ENCODE results near the gene RHBDD3. TPM values are rescaled to one million over a fixed set of nuclear protein-coding genes. Genes with fewer than 3 reads are reported as not detected.

The RHBDD3 gene
- total and polyA plus RNA-seq, 9 of the 15 experiments (the other 6 are each of a cell fraction or from before 2014, with no cell fraction given): 0.32 to 35.6 (median 14.0) TPM

- no peak for TF ChIP-seq RFX1 (IDR thresholded peaks at IDR 0.05)
- no peak for TF ChIP-seq SRSF9 (IDR thresholded peaks at IDR 0.05; ENCODE audit: borderline replicate concordance, low read depth, low read length)
- no peak for TF ChIP-seq ZEB2 (IDR thresholded peaks at IDR 0.05)
These were observed at the start of gene RHBDD3, which contains the start of gene EWSR1 (continued) for GRCh38 chr22:29267858-29268510.

DNA sequence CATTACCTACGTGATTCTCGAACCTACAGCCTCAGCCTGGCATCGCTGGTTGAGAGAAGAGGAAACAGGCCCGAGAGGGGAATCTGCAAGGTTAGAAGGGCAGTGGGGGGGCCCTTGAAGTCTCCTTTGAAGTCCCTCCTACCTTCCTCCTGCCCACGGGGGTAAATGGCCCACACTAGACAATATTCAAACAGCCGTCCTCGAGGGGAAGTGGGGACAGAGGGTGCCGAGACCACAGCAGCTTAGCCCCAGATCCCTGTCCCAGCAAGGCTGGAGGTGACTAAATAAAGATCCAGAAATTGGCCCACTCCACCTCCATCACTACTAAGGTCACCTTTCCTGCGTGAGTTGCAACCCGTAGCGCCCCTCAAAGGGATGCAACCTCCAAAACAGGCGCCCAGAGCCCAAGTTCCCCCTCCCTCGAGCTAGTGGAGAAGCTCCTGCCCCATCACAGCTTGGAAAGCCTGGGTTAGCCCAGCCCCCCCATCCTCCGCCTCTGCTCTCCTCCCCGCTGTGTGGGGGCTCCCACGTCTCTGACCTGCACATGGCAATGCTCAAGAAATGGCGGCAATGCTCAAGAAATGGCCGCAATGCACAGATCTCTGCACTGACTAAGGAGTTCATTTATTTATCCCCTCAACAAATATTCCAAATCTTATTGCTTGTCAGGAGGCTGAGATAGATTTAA, 48.5 kb upstream of the RHBDD3 start:
- H3K9me1 ChIP-seq (ENCODE audit: control insufficient read depth, insufficient read depth, low read length): no peaks in the 10 kb centered on the region
- peaks cover 0 to 38% of the 10 kb centered on the region in 2 experiments; a peak in 2 of 5 replicates for H3K4me1 ChIP-seq (replicated peaks in 1 of 2; ENCODE audit: control insufficient read depth in 2 of 2, insufficient read depth in 2 of 2, low read length in 2 of 2)
- H3K27ac ChIP-seq (ENCODE audit: extremely low read depth, low read depth, low read length): no peak overlapping the region
- H3K27me3 ChIP-seq (ENCODE audit: control insufficient read depth in 2 of 2, insufficient read depth in 2 of 2, low read length in 2 of 2): no peaks in the 10 kb centered on the region
- DNase-seq (ENCODE audit: extremely low read depth in 1 of 4, low spot score in 3 of 4): no peak
- H3K4me3 ChIP-seq: no peak overlapping the region
- no peak overlapping the region for H2AFZ ChIP-seq (ENCODE audit: low read depth, low read length)
- no peak for ATAC-seq
- in situ Hi-C loops (cut with MboI): no loop called here
- H3K36me3 ChIP-seq (ENCODE audit: control insufficient read depth, insufficient read depth, low read length): 0 out of 3 replicates have a peak, but pooled peaks cover 2% of the 10 kb centered on the region
- H3K79me2 ChIP-seq (ENCODE audit: control insufficient read depth, insufficient read depth, low read length): no peaks in the 10 kb centered on the region
- ChIA-PET POLR2A (no interaction called here), CTCF (ENCODE audit: low intra/inter-chr PET ratio) (interaction anchor here (0.6 kb wide), 1 partner anchor 58 kb away, joined by 3 read pairs; no protein-coding TSS in a partner anchor)
- H3K9me3 ChIP-seq (replicated peaks; ENCODE audit: control insufficient read depth, insufficient read depth, low read depth, low read length): no peaks in the 10 kb centered on the region
- FAIRE-seq: no peak
- no peaks in the 10 kb centered on the region for H4K20me1 ChIP-seq (replicated peaks; ENCODE audit: control insufficient read depth, insufficient read depth, low read length)
- 50% methylated on average over 14 of the region's 18 CpGs for WGBS (ENCODE audit: insufficient coverage, low coverage, missing lambda C conversion rate)
- no peak overlapping the region for H3K4me2 ChIP-seq (ENCODE audit: insufficient read depth, low read length)
- intact Hi-C loops (cut with micrococcal nuclease): no loop called here
- H3K9ac ChIP-seq (ENCODE audit: insufficient read depth in 1 of 2, low read depth in 2 of 2, low read length in 2 of 2): no peak overlapping the region
- BruUV-seq (replicated peaks): no TSS peak
- no peak for TF ChIP-seq MEF2D (tag; conservative IDR thresholded peaks at IDR 0.05; ENCODE audit: low read depth)
- TF ChIP-seq ZNF764 (CRISPR knock-in tag; IDR thresholded peaks at IDR 0.05; ENCODE audit: low read depth): no peak
- no peak for TF ChIP-seq SIX5 (IDR thresholded peaks at IDR 0.05; ENCODE audit: borderline replicate concordance in 1 of 2, insufficient read depth in 1 of 2, low read depth in 1 of 2, low read length in 2 of 2)
- TF ChIP-seq ADNP (tag; IDR thresholded peaks at IDR 0.05): no peak
- no peak for TF ChIP-seq CSDE1 (IDR thresholded peaks at IDR 0.05)
- TF ChIP-seq HNRNPH1 (optimal IDR thresholded peaks at IDR 0.05; ENCODE audit: low read depth, low read length): no peak
- TF ChIP-seq ZNF444 (CRISPR knock-in tag; IDR thresholded peaks at IDR 0.05): no peak
- no peak for TF ChIP-seq GATAD2B (IDR thresholded peaks at IDR 0.05; ENCODE audit: borderline replicate concordance)
- peak in 1 of 2 experiments; percentile 18 for TF ChIP-seq E2F6 (IDR thresholded peaks at IDR 0.05; ENCODE audit: borderline replicate concordance in 1 of 2, extremely low read depth in 1 of 2, insufficient read depth in 1 of 2, insufficient read length in 1 of 2, low read depth in 1 of 2, low read length in 1 of 2, poor library complexity in 1 of 2, severe bottlenecking in 1 of 2)
- TF ChIP-seq, protein P1, sequence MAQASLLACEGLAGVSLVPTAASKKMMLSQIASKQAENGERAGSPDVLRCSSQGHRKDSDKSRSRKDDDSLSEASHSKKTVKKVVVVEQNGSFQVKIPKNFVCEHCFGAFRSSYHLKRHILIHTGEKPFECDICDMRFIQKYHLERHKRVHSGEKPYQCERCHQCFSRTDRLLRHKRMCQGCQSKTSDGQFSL (CRISPR knock-in tag; IDR thresholded peaks at IDR 0.05): peak; percentile 20; the same call in 1 of the 2 replicates
- TF ChIP-seq, protein P1 (tag; IDR thresholded peaks at IDR 0.05): no peak
- no peak for TF ChIP-seq TEAD1 (CRISPR knock-in tag; IDR thresholded peaks at IDR 0.05)
- no peak for TF ChIP-seq MXI1 (IDR thresholded peaks at IDR 0.05; ENCODE audit: low read depth, low read length)
- TF ChIP-seq ZBTB9 (CRISPR knock-in tag; IDR thresholded peaks at IDR 0.05): no peak

Measured in K562 (cell line).